GM19452 (cell line): ENCODE data around the gene ZCCHC2.

ENCODE experiments used
- ATAC-seq: cut with Tn5 transposase; IDR thresholded peaks from one replicate; pipeline ENCODE4 v1.9.1; 2021; ENCODE audit not compliant: unreplicated experiment

The ZCCHC2 gene

DNA sequence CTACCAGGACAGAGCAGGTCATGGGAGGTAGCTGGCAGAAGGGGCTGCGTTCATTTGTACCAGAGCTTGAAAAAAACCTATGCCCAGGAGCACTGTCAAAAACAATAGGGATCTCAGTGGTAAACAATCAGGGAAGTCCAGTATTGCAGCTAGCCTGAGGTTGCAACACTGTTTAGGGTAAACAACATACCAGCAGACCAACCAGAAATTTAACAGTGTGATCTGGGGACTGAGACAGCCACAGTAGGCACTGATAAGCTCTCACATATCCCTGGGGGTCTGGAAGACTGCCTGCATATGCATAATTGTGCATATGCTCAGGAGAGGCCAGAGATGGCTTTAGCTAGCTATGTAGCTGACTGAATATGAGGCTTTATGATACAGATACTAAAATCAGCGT, 12.0 kb upstream of the ZCCHC2 start:
- ATAC-seq, result no peak

DNA sequence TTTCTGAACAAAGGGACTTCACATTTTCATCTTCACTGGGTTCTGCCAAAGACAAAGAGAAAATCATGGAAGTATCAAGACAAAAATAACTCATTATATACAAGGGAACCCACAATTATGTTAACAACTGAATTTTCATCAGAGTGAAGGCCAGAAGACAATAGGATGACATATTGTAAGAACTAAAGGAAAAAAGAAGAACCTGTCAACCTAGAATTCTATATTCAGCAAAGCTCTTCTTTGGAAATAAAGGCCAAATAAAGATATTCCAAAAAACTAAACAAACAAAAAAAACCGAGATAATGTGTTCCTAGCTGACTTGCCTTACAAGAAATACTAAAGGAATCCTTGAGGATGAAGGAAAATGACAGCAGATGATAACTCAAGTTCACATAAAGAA, 10.3 kb upstream of the ZCCHC2 start:
- no peak for ATAC-seq

DNA sequence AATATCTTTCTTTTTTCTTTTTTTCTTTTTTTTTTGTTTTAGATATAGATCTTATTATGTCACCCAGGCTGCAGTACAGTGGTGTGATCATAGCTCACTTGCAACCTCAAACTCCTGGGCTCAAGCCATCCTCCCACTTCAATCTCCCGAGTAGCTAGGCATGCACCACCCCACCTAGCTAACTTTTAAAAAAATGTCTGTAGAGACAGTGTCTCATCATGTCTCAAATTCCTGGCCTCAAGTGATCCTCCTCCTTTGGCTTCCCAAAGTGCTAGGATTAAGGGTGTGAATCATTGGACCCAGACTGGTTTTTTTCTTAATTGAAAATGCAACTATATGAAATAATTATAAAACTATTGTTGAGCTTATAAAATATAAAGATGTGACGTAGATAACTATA, 9.8 kb upstream of the ZCCHC2 start:
- no peak for ATAC-seq

DNA sequence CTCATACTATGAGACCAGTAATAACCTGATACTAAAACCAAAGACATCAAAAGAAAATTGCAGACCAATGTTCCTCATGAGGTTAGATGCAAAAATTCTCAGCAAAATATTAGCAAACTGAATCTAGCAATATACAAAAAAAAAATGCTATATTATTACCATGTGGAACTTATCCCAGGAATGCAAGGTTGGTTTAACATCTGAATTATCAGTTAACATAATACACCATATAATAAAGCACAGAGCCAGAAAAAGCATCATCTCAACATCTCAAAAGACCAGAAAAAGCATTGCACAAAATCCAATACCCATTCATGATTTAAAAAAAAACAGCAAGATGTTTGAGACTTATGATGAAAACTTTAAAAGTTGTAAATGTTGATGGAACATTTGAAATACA, 8.3 kb upstream of the ZCCHC2 start:
- ATAC-seq, result no peak

DNA sequence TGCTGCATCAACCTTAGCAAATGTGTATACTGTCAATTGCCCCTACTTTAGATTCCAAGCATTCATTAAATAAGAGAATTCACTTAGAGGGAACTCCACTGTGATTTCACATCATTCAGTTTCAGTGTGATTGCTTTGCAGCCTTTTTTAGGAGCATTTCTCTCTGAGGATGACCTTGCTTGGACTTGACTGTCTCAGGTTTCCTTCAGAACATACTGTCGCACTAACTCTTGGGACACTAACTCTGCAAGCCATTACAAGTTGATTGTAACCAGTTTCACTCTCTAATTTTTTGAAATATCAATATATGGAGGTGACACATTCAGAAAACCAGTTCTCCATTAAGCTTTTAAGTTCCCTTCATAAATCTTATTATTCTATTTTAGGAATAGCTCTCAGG, 6.6 kb upstream of the ZCCHC2 start:
- ATAC-seq, result no peak

DNA sequence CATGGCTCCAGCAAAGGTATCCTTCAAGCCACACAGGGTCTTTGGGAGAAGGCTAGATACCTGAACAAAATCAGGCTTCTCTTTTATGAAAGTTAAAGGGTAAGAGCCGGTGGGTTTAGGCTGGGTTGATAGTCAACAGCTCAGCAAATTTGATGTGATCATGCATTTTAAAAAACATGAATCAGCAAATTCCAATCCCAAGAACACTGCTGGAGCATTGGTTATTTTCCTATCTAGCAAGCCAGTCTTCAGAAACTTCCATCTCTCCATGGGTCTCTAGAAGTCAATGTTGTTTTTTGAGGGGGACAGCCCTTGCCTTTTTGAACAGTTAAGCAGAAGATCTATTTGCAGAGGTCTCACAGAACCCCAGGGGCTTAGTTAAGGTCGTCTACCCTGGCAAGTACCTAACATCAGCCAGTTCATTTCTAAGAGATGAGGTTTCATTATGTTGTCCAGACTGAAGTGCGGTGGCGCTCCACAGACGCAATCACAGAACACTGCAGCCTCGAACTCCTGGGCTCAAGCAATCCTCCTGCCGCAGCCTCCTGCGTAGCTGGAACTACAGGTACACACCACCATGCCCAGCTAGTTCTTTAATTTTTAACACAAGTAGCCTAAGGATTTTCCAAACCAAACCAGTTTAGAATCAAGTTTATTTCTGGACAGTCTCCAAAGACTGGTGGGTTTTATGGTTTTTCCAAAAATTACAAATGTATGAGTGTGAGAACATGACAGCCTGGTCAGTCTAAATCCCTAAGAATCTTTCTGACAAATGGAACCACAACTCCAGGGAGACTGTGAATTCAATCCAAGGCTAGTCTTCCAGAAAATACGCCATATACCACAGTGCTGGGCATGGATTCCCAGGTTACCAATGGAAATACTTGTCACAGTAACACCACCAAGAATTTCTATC, 4.1 kb upstream of the ZCCHC2 start:
- no peak for ATAC-seq

DNA sequence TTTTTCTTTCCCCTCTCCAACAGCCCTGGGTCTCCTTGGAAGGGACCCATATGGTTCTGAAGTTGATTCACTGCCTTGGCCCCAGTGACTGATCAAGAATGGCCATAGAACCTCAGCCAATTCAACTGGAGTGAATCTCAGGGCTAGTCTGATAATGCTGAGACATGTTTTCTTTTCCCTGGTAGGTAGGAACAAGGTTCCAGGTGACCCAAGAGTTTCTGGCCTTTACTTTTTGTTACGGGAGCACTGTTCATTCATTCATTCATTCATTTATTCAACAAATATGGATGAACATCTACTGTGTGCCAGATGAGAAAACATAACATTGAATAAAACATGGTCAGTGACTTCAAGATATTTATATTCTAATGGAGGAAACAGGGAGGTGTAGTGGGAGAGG, 3.1 kb upstream of the ZCCHC2 start:
- ATAC-seq, result no peak

DNA sequence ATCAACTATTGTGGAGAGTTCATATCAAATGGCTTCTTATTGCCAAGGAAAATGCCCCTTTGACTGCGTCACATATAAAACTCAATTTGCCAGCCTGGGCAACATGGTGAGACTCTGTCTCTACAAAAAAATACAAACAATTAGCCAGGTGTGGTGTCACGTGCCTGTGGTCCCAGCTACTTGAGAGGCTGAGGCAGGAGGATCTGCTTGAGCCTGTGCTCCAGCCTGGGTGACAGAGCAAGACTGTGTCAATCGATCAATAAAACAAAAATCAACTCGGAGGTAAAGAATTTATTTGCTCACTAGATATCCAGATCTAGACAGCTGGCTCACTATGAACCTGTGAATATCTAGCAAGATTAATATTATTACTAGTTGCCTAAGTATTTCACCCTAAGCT, 1.7 kb upstream of the ZCCHC2 start:
- no peak for ATAC-seq

DNA sequence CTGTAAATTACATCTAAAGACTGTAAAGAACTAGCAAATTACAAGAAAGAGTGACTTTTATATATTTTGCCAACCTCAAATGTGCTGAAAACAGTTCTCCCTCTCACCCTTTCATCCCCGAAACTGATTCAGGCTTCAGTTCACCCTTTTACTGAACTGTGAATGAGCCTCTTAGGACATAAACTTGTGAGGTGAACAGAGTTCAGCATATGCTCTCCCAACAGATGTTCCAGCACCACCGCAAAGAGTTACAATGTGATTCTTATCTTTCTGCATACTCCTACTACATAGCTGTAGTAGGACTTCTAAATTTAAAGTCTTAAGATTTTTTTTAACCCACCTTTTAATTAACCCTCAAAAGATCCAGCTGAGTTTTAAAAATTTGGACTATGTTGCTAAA, 1.2 kb upstream of the ZCCHC2 start:
- ATAC-seq, result no peak

DNA sequence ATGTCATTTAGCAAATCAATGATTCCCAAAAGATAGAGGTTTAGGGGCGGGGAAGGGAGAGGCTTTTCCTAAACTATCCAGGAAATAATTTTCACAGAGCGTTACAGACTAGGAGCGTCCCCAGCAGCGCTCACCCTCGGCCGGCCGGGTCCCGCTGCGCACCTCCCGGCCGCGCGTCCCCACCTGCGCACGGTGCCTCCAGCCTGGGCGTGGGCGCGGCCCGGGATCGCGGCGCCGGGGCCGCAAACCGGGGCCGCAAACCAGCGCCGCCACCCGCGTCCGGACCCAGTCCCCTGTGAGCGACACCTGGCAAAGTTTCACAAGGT, 684 bp upstream of the ZCCHC2 start:
- ATAC-seq, result peak; percentile 3

DNA sequence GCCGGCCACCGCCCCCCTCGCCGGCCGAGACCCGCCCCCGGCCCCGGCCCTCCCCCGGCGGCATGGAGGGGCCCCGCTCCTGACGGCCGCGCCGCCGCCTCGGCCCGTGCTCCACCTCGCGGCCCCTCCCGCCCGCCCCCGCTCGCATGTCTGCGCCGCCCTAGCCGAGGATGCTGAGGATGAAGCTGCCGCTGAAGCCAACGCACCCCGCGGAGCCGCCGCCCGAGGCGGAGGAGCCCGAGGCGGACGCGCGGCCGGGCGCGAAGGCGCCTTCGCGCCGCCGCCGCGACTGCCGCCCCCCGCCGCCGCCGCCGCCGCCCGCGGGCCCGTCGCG, 397 bp downstream of the ZCCHC2 start:
- no peak for ATAC-seq

DNA sequence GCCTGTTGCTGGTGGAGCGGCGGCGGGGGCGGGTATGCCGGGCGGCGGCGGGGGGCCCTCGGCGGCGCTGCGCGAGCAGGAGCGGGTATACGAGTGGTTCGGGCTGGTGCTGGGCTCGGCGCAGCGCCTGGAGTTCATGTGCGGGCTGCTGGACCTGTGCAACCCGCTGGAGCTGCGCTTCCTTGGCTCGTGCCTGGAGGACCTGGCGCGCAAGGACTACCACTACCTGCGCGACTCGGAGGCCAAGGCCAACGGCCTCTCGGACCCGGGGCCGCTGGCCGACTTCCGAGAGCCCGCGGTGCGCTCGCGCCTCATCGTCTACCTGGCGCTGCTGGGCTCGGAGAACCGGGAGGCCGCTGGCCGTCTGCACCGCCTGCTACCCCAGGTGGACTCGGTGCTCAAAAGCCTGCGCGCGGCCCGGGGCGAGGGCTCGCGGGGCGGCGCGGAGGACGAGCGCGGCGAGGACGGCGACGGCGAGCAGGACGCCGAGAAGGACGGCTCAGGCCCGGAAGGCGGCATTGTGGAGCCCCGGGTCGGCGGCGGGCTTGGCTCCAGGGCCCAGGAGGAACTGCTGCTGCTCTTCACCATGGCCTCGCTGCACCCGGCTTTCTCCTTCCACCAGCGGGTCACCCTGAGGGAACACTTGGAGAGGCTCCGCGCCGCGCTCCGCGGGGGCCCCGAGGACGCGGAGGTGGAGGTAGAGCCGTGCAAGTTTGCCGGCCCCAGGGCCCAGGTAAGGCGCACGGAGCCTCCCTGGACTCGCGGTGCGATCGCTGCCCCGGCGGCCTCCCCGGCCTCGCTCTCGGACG, 1.0 kb downstream of the ZCCHC2 start:
- no peak for ATAC-seq

DNA sequence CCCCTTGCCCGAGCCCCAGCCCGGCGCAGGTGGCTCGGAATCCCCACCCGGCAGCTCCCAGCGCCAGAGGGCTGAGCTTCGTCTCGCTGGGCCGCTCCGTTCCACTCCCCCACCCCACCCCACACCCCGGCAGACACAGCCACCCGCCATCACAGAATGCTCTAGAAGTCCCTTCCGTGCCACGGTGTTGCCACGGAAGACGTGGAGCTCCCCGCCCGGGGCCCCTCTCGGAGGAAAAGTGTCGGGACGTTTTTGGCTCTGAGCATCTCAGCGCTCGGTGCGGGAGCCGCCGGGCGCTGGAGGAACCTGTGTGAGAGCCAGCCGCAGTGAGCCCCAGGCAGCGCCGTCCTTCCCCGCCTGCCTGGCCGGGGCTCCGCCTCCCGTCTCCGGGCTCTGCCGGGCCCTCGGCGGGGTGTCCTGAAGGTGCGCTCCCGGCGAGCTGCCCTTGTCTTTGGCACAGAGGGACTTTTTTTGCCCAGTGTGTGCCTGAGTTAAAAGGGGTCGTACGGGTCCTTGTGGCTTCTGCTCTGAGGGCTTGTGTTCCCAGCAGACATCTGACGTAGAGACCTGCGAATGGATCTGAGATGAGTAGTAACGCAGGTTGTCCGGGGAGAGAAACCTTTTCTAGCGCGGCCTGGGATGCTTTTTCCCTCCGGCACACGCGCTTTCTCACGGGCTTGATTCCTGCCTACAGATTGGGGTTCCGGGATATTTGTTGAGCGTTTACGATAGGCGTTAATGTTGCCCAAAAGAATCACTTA, 1.8 kb downstream of the ZCCHC2 start:
- ATAC-seq, result no peak

DNA sequence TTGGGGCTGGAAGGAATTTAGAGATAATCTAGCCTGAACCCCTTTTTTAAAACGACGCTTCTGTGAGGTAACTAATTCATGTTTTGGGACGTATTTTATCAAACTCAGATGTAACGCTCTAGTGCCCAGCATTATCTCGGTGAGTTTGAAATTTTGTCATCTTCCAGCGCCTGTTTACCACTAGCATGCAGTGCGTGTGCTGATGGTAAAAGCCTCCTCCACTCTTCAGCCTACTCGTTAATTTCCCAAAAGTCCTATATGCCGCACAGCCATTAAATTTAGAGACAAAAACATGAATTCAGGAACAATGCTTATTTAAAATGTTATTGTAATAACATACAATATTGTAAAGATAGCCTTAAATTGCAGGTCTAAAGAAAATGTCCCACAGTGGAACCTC, 2.8 kb downstream of the ZCCHC2 start:
- ATAC-seq, result no peak

DNA sequence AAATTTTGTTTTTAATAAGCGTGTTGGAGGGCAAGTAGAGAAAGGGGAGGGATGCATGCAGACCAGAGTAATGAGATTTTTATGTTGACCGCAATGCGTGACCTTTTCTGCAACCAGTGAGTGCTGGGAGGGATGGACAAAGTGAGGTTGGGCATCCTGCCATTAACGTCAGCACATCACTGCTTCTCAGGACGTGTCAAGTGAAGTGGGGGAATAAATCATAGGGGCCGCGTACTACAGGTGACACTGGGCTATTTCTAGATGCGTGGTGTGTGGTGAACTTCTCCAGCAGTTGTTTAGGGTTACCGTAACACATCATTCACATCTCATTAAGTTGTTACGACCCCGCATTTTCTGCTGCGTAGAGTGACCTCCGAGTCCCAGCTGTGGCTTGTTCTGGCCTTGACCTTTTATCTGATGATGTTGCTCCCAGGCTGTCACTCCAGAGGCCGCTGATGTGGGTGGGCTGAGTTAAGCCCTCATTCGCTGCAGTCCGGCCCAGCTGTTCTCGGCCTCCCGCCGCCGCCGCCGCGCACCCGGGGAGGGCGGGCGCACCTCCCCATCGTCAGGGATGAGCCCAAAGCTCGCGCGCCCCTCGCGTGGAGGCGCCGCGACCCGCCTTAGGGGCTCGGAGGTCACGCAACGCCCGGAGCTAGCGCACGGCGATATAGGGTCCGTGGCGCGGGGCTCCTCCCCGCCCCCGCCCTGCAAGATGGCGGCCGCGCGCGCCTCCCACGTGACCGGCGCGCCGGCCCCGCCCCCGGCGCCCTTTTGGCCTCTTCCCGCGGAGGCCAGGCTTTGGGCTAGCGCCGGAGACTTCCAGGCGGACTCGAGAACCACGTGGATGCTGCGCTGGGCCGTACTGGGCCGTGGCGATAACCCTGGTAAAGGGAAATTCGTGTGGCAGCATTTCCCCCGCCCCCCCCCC, 3.5 kb downstream of the ZCCHC2 start:
- no peak for ATAC-seq

DNA sequence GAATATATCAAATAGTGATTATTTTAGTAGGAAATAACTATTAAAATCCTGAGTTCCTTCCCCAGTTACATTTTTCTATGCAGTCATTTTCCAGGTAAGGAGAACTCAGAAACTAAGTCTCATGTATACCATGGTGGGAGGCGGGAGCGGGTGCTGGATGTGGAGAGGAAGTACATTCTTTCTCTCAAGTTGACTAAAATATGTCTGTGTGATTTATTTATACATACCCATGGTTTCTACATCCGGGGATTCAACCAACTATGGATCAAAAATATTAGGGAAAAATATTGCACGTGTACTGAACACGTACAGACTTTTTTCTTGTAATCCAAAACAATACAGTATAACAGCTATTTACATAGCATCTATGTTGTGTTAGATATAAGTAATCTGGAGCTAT, 6.8 kb downstream of the ZCCHC2 start:
- no peak for ATAC-seq

DNA sequence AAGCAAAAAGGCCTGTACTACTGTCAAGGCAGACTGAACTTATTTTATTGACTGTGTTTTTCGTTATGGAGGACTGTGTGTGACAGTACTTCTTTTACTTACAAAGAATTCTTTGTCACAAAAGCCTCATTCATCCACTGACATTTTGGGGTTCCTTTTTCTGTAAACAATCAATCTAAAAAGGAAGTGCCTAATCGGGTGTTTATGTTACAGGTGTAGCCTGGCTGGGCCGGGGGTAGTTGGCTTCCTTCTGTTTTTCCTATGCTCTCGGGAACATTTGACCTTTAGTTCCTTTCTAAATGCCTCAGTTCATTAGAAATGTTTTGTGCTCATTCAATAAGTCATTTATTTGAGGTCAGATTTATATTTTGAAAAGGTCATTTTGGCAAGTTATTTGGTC, 8.3 kb downstream of the ZCCHC2 start:
- ATAC-seq, result no peak

DNA sequence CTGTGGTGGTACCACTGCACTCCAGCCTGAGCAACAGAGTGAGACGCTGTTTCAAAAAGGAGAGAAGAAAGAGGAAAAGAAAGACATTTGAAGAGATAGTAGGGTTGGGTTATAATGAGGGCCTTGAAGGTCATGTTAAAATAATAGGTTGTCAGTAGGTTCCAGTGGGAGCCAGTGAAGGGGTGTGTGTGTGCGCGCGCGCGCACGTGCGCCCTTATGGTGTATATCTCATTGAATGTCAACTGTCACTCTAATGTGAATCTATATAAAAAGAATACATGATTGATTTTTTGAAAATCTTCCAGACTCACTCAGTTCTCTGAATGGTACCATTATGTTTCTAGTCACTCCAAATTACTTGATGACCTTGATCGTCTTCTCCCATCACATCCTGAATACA, 9.1 kb downstream of the ZCCHC2 start:
- ATAC-seq, result no peak

DNA sequence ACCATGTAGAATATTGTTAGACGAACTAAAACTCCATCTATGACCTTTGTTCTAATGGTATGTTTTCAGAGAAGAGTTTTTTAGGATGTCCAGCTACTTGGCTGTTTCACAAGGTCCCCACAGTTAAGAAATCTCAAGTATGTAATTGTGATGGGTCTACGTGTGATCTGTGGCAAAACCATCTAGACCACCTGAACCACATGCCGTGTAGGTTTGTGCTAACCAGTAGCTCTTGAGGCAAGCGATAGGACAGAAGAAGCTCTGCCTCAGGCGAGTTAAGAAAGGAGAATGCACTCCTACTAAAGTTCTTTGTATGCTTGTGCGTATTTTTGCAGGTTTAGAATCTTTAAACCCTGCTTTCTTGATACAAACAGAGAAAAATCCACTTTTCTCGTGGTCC, 13.2 kb downstream of the ZCCHC2 start:
- no peak for ATAC-seq

DNA sequence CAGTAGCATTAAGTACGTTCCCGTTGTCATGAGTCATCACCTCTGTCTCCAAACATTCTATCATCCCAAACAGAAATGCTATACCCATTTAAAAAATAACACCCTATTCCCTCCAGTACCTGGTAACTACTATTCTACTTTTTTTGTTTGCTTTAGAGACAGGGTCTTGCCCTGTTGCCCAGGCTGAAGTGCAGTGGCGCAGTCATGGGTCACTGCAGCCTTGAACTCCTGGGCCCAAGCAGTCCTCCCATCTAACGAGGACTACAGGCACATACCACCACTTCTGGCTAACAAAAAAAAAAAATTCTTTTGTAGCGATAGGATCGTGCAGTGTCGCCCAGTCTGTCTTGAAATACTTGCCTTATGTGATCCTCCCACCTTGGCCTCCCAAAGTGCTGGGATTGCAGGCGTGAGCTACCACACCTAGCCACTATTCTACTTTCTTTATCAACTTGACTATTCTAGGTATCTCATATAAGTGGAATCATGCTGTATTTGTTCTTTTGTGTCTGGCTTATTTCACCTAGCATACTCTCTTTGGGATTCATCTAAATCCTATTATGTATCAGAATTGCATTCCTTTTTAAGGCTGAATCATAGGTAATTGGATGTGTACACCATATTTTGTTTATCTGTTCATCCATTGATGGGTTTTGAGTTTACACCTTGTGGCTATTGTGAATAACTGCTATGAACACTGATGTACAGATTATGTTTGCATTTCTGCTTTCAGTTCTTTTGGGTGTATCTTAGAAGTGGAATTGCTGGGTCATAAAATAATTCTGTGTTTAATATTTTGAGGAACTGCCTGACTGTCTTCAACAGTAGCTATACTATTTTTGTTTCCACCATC, 14.4 kb downstream of the ZCCHC2 start:
- ATAC-seq, result no peak
